ENCODE results near the gene MYBPC1. TPM values are rescaled to one million over a fixed set of nuclear protein-coding genes. Genes with fewer than 3 reads are reported as not detected.

The MYBPC1 gene
- total and polyA plus RNA-seq, 9 of the 15 experiments (the other 6 are each of a cell fraction or from before 2014, with no cell fraction given): not detected

- TF ChIP-seq SAFB2 (IDR thresholded peaks at IDR 0.05; ENCODE audit: borderline replicate concordance, low read depth, low read length, severe bottlenecking) (no peak), KHSRP (IDR thresholded peaks at IDR 0.05) (no peak), NFRKB (IDR thresholded peaks at IDR 0.05; ENCODE audit: low read depth) (no peak), RBM34 (IDR thresholded peaks at IDR 0.05; ENCODE audit: borderline replicate concordance, insufficient read depth, low read length) (no peak)
These were observed 95.8 kb downstream of the MYBPC1 start (continued) for GRCh38 chr12:101690544-101691098.

GRCh38 chr12:101691503-101692096 is 96.8 kb downstream of the MYBPC1 start:
- H3K4me3 ChIP-seq: no peak overlapping the region
- 0 out of 2 replicates have a peak overlapping the region, but pooled peaks have one; percentile 25 for H2AFZ ChIP-seq (ENCODE audit: low read depth, low read length)
- ChIA-PET CTCF (ENCODE audit: low intra/inter-chr PET ratio) (no interaction called here), POLR2A (no interaction called here)
- 60% methylated on average over 1 of the region's 1 CpG for whole genome bisulfite sequencing (ENCODE audit: insufficient coverage, low coverage, missing lambda C conversion rate)
- no TSS peak for BruUV-seq (replicated peaks)
- H3K9me1 ChIP-seq (ENCODE audit: control insufficient read depth, insufficient read depth, low read length): no peaks in the 10 kb centered on the region
- H3K4me1 ChIP-seq (replicated peaks in 1 of 2; ENCODE audit: control insufficient read depth in 2 of 2, insufficient read depth in 2 of 2, low read length in 2 of 2): peaks cover 0 to 19% of the 10 kb centered on the region in 2 experiments; a peak in 4 of 5 replicates
- DNase-seq (ENCODE audit: extremely low read depth in 1 of 4, low spot score in 3 of 4) (no peak), FAIRE-seq (no peak), ATAC-seq (no peak)
- no peak overlapping the region for H3K9ac ChIP-seq (ENCODE audit: insufficient read depth in 1 of 2, low read depth in 2 of 2, low read length in 2 of 2)
- no peaks in the 10 kb centered on the region for H3K36me3 ChIP-seq (ENCODE audit: control insufficient read depth, insufficient read depth, low read length)
- H3K4me2 ChIP-seq (ENCODE audit: insufficient read depth, low read length): no peak overlapping the region
- H3K27ac ChIP-seq (ENCODE audit: extremely low read depth, low read depth, low read length): no peak overlapping the region
- H4K20me1 ChIP-seq (replicated peaks; ENCODE audit: control insufficient read depth, insufficient read depth, low read length): no peaks in the 10 kb centered on the region
- peaks cover 7% of the 10 kb centered on the region for H3K9me3 ChIP-seq (replicated peaks; ENCODE audit: control insufficient read depth, insufficient read depth, low read depth, low read length)
- in situ Hi-C loops (cut with MboI): no loop called here
- H3K27me3 ChIP-seq (ENCODE audit: control insufficient read depth in 2 of 2, insufficient read depth in 2 of 2, low read length in 2 of 2): no peaks in the 10 kb centered on the region
- intact Hi-C loops (cut with micrococcal nuclease): no loop called here
- no peaks in the 10 kb centered on the region for H3K79me2 ChIP-seq (ENCODE audit: control insufficient read depth, insufficient read depth, low read length)
- TF ChIP-seq, protein P1, sequence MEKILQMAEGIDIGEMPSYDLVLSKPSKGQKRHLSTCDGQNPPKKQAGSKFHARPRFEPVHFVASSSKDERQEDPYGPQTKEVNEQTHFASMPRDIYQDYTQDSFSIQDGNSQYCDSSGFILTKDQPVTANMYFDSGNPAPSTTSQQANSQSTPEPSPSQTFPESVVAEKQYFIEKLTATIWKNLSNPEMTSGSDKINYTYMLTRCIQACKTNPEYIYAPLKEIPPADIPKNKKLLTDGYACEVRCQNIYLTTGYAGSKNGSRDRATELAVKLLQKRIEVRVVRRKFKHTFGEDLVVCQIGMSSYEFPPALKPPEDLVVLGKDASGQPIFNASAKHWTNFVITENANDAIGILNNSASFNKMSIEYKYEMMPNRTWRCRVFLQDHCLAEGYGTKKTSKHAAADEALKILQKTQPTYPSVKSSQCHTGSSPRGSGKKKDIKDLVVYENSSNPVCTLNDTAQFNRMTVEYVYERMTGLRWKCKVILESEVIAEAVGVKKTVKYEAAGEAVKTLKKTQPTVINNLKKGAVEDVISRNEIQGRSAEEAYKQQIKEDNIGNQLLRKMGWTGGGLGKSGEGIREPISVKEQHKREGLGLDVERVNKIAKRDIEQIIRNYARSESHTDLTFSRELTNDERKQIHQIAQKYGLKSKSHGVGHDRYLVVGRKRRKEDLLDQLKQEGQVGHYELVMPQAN (IDR thresholded peaks at IDR 0.05; ENCODE audit: borderline replicate concordance): no peak
- no peak for TF ChIP-seq HEY1 (CRISPR knock-in tag; IDR thresholded peaks at IDR 0.05; ENCODE audit: borderline replicate concordance)
- TF ChIP-seq, protein P2, sequence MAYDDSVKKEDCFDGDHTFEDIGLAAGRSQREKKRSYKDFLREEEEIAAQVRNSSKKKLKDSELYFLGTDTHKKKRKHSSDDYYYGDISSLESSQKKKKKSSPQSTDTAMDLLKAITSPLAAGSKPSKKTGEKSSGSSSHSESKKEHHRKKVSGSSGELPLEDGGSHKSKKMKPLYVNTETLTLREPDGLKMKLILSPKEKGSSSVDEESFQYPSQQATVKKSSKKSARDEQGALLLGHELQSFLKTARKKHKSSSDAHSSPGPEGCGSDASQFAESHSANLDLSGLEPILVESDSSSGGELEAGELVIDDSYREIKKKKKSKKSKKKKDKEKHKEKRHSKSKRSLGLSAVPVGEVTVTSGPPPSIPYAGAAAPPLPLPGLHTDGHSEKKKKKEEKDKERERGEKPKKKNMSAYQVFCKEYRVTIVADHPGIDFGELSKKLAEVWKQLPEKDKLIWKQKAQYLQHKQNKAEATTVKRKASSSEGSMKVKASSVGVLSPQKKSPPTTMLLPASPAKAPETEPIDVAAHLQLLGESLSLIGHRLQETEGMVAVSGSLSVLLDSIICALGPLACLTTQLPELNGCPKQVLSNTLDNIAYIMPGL (CRISPR knock-in tag; IDR thresholded peaks at IDR 0.05): no peak
- TF ChIP-seq ELF2 (CRISPR knock-in tag; IDR thresholded peaks at IDR 0.05): no peak

Measured in K562 (cell line).